Tibial nerve (tissue), 4 donors: Measurements from ENCODE around the gene PDE2A.

ENCODE experiments used
- EP300 ChIP-seq, 2 donors: sonication (generic); formaldehyde crosslinking; IDR thresholded peaks; one replicate each; pipeline ENCODE4 v1.6.1; 2017; ENCODE audit warnings: antibody characterized with exemption in 2 of 2, mild to moderate bottlenecking in 1 of 2
- POLR2A ChIP-seq, 2 donors: fragments of 450-650 bp; IDR thresholded peaks; one replicate each; pipeline ENCODE4 v1.6.1; 2017; ENCODE audit warnings: antibody characterized with exemption in 2 of 2, mild to moderate bottlenecking in 2 of 2, moderate library complexity in 2 of 2
- TF ChIP-seq, protein P1 (sequence below), 5 experiments: fragments of 200-600 bp in 3 of 5; fragments of 450-650 bp in 2 of 5; sonication (generic) in 3 of 5; IDR thresholded peaks; one replicate each; pipeline ENCODE4 v1.5.1; 2016 to 2019; ENCODE audit warnings: antibody characterized with exemption in 5 of 5, mild to moderate bottlenecking in 3 of 5, moderate library complexity in 2 of 5

DNA sequence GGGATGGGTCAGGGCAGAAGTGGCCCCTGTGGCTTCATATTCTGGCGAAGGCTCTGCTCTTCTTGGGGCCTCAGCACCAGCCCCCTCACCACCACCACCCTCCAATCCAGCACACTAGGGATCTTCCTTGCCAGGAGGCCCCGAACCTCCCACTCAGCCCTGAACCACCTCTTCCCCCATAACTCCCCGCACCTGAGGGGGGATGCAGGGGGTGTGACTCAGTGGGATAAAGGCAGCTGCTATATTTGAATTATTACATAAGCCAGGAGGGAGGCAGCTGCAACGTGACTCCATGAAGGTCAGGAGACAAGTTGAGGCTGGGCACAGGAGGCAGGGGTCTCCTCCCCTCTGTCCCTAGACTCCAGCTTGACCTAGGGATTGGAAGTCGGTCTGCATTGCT, 5.6 kb upstream of the PDE2A start:
- TF ChIP-seq, protein P1, sequence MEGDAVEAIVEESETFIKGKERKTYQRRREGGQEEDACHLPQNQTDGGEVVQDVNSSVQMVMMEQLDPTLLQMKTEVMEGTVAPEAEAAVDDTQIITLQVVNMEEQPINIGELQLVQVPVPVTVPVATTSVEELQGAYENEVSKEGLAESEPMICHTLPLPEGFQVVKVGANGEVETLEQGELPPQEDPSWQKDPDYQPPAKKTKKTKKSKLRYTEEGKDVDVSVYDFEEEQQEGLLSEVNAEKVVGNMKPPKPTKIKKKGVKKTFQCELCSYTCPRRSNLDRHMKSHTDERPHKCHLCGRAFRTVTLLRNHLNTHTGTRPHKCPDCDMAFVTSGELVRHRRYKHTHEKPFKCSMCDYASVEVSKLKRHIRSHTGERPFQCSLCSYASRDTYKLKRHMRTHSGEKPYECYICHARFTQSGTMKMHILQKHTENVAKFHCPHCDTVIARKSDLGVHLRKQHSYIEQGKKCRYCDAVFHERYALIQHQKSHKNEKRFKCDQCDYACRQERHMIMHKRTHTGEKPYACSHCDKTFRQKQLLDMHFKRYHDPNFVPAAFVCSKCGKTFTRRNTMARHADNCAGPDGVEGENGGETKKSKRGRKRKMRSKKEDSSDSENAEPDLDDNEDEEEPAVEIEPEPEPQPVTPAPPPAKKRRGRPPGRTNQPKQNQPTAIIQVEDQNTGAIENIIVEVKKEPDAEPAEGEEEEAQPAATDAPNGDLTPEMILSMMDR (IDR thresholded peaks at IDR 0.05): no peak
- TF ChIP-seq POLR2A (IDR thresholded peaks at IDR 0.05) (no peak), EP300 (IDR thresholded peaks at IDR 0.05) (no peak)
